B cell (primary cell): Measurements from ENCODE around the gene DENND1A. TPM values are rescaled to one million over a fixed set of nuclear protein-coding genes. Genes with fewer than 3 reads are reported as not detected.

ENCODE experiments used
- ATAC-seq: fragments of 200-7000 bp; cut with Tn5 transposase; one replicate; pipeline ENCODE4 v1.10.0; 2021; ENCODE audit warnings: low read depth, mild to moderate bottlenecking, moderate number of reproducible peaks, moderate library complexity
- CTCF ChIA-PET: fragments of 350-600 bp; sonication (Branson Sonifier 250); formaldehyde crosslinking; loops from one replicate; lab custom pipeline; 2021; ENCODE audit warnings: antibody characterized with exemption, inconsistent platforms; lab: Charles Lee
- POLR2A ChIA-PET: fragments of 350-600 bp; sonication (Branson Sonifier 250); formaldehyde crosslinking; loops from one replicate; lab custom pipeline; 2021; ENCODE audit warnings: antibody characterized with exemption; lab: Charles Lee
- DNase-seq: peaks from one replicate; pipeline ENCODE4 v3.0.0; 2013
- H2AFZ ChIP-seq: 2 replicates; pipeline ENCODE4 v1.6.1; 2012; ENCODE audit warnings: mild to moderate bottlenecking, low read depth, low read length; ENCODE audit not compliant: insufficient read depth, poor library complexity, severe bottlenecking
- H3K27ac ChIP-seq, 2 donors: 1 replicate in 1 of 2; 2 replicates in 1 of 2; pipeline ENCODE4 v1.5.1; 2012 to 2013; ENCODE audit warnings: low read length in 2 of 2, mild to moderate bottlenecking in 2 of 2, moderate library complexity in 1 of 2
- H3K27me3 ChIP-seq, 4 experiments: fragments of 200-600 bp in 1 of 4; sonication (generic) in 1 of 4; replicated peaks in 1 of 4; 1 replicate in 2 of 4; 2 replicates in 2 of 4; pipeline versions ENCODE4 v1.6.1 to v1.7.0; 2013 to 2016; ENCODE audit warnings: low read length in 3 of 4, mild to moderate bottlenecking in 2 of 4, mixed read lengths in 1 of 4, moderate library complexity in 1 of 4; ENCODE audit not compliant: insufficient read depth in 4 of 4, control insufficient read depth in 3 of 4; ENCODE audit errors: control extremely low read depth in 1 of 4
- H3K36me3 ChIP-seq, 2 experiments: replicated peaks in 1 of 2; 1 replicate in 1 of 2; 2 replicates in 1 of 2; pipeline versions ENCODE4 v1.6.1 to v1.7.1; 2013; ENCODE audit warnings: low read length in 1 of 2; ENCODE audit not compliant: insufficient read depth in 2 of 2, control insufficient read depth in 1 of 2; ENCODE audit errors: control extremely low read depth in 1 of 2, extremely low read depth in 1 of 2
- H3K4me1 ChIP-seq, 2 donors: fragments of 200-600 bp in 1 of 2; sonication (generic) in 1 of 2; 1 replicate in 1 of 2; 2 replicates in 1 of 2; pipeline versions ENCODE4 v1.5.1 to v1.6.1; 2013 to 2017; ENCODE audit warnings: low read length in 2 of 2; ENCODE audit not compliant: control insufficient read depth in 2 of 2, insufficient read depth in 2 of 2
- H3K4me2 ChIP-seq: replicated peaks from 2 replicates; pipeline ENCODE3; 2012; ENCODE audit warnings: mild to moderate bottlenecking, low read depth, low read length; ENCODE audit not compliant: poor library complexity, severe bottlenecking
- H3K4me3 ChIP-seq, 5 experiments: fragments of 200-600 bp in 1 of 5; sonication (generic) in 1 of 5; 1 replicate in 3 of 5; 2 replicates in 2 of 5; pipeline versions ENCODE4 v1.5.1 to v1.7.0; 2011 to 2016; ENCODE audit warnings: low read length in 4 of 5, mild to moderate bottlenecking in 4 of 5, low read depth in 2 of 5, control low read depth in 1 of 5, moderate library complexity in 1 of 5; ENCODE audit not compliant: insufficient read depth in 1 of 5; ENCODE audit errors: control extremely low read depth in 1 of 5, extremely low read depth in 1 of 5
- H3K79me2 ChIP-seq: fragments of 200-600 bp; sonication (generic); one replicate; pipeline ENCODE4 v1.6.0; 2016; ENCODE audit warnings: low read length; ENCODE audit not compliant: control insufficient read depth, insufficient read depth
- H3K9ac ChIP-seq: fragments of 200-600 bp; sonication (generic); 2 replicates; pipeline ENCODE4 v1.6.1; 2017; ENCODE audit warnings: mild to moderate bottlenecking, low read length, moderate library complexity
- H3K9me3 ChIP-seq, 3 donors: one replicate each; pipeline versions ENCODE4 v1.6.1 to v1.7.1; 2013; ENCODE audit warnings: low read length in 2 of 3; ENCODE audit not compliant: control insufficient read depth in 2 of 3, insufficient read depth in 1 of 3; ENCODE audit errors: control extremely low read depth in 1 of 3
- H4K20me1 ChIP-seq: 2 replicates; pipeline ENCODE4 v1.6.0; 2012; ENCODE audit warnings: mild to moderate bottlenecking, low read length; ENCODE audit not compliant: insufficient read depth, control insufficient read depth, poor library complexity, severe bottlenecking
- H3K27ac Mint-ChIP-seq: one replicate; pipeline ENCODE4 v1.8.0; 2021; ENCODE audit warnings: mixed read lengths
- H3K27me3 Mint-ChIP-seq: one replicate; pipeline ENCODE4 v1.8.0; 2021; ENCODE audit warnings: mixed read lengths
- H3K4me1 Mint-ChIP-seq: one replicate; pipeline ENCODE4 v1.8.0; 2021; ENCODE audit warnings: mixed read lengths
- H3K4me3 Mint-ChIP-seq: one replicate; pipeline ENCODE4 v1.8.0; 2021; ENCODE audit warnings: mixed read lengths
- H3K9me3 Mint-ChIP-seq: one replicate; pipeline ENCODE4 v1.8.0; 2022; ENCODE audit warnings: mixed read lengths; ENCODE audit not compliant: insufficient read depth
- CTCF ChIP-seq: fragments of 200-600 bp; IDR thresholded peaks from one replicate; pipeline ENCODE4 v1.8.0; 2022; ENCODE audit warnings: antibody characterized with exemption, mild to moderate bottlenecking
- EZH2 ChIP-seq: IDR thresholded peaks from 2 replicates; pipeline ENCODE4 v1.6.1; 2012; ENCODE audit warnings: borderline replicate concordance, low read depth, mild to moderate bottlenecking, moderate library complexity, low read length; ENCODE audit not compliant: insufficient read depth, poor library complexity, severe bottlenecking
- WGBS: methylation state at CpG from one replicate; pipeline ENCODE4 v1.1.5; 2013; ENCODE audit warnings: missing lambda C conversion rate; ENCODE audit not compliant: insufficient coverage; 5-methylcytosine and 5-hydroxymethylcytosine counted together
- intact Hi-C: fragments of 100-400 bp; cut with micrococcal nuclease; formaldehyde crosslinking; loops from one replicate; pipeline ENCODE4 v1.10.0; 2022
- polyA plus RNA-seq: library from polyadenylated mRNA; depleted of rRNA; stranded (reverse); fragments of >200 nt; gene quantifications from 2 replicates; pipeline ENCODE4 v1.2.3, GENCODE V29; 2012
- total RNA-seq, 2 donors: library from RNA; stranded (reverse); fragments of 120-200 nt in 1 of 2; gene quantifications; 1 replicate in 1 of 2; 2 replicates in 1 of 2; pipeline versions ENCODE4 v1.2.3 to v1.2.4, GENCODE V29; 2013 to 2022

The DENND1A gene
- total and polyA plus RNA-seq, 2 donors (not counting 1 experiment from before 2014, with no cell fraction given), result 10.8 to 26.0 TPM

- no peaks in the 10 kb centered on the region for H3K4me1 Mint-ChIP-seq
- H3K36me3 ChIP-seq, result peaks cover 0 to 2% of the 10 kb centered on the region in 2 experiments
- ChIA-PET CTCF (no interaction called here), POLR2A (no interaction called here)
- H3K9ac ChIP-seq, result no peak overlapping the region
- no peak overlapping the region for H3K4me3 Mint-ChIP-seq
- no peak overlapping the region for H3K27ac Mint-ChIP-seq
- H2AFZ ChIP-seq, result no peak overlapping the region
- no peak overlapping the region for H3K27ac ChIP-seq
- H3K9me3 ChIP-seq, result peaks cover 0 to 4% (median 0%) of the 10 kb centered on the region in 3 donors
- H4K20me1 ChIP-seq, result no peaks in the 10 kb centered on the region
- no peak overlapping the region for H3K4me2 ChIP-seq
- no peak overlapping the region for H3K4me3 ChIP-seq
- no peak for DNase-seq
- no peaks in the 10 kb centered on the region for H3K79me2 ChIP-seq
- H3K27me3 Mint-ChIP-seq, result no peaks in the 10 kb centered on the region
- H3K27me3 ChIP-seq, result no peaks in the 10 kb centered on the region
- H3K4me1 ChIP-seq, result no peaks in the 10 kb centered on the region
- H3K9me3 Mint-ChIP-seq, result no peaks in the 10 kb centered on the region
- ATAC-seq, result no peak
- TF ChIP-seq CTCF, result no peak
- TF ChIP-seq EZH2, result no peak
- intact Hi-C loops, result no loop called here
- WGBS, result 80% methylated on average over 4 of the region's 5 CpGs
Measured at GRCh38 chr9:123395276-123395688, 534.6 kb downstream of the DENND1A start.

DNA sequence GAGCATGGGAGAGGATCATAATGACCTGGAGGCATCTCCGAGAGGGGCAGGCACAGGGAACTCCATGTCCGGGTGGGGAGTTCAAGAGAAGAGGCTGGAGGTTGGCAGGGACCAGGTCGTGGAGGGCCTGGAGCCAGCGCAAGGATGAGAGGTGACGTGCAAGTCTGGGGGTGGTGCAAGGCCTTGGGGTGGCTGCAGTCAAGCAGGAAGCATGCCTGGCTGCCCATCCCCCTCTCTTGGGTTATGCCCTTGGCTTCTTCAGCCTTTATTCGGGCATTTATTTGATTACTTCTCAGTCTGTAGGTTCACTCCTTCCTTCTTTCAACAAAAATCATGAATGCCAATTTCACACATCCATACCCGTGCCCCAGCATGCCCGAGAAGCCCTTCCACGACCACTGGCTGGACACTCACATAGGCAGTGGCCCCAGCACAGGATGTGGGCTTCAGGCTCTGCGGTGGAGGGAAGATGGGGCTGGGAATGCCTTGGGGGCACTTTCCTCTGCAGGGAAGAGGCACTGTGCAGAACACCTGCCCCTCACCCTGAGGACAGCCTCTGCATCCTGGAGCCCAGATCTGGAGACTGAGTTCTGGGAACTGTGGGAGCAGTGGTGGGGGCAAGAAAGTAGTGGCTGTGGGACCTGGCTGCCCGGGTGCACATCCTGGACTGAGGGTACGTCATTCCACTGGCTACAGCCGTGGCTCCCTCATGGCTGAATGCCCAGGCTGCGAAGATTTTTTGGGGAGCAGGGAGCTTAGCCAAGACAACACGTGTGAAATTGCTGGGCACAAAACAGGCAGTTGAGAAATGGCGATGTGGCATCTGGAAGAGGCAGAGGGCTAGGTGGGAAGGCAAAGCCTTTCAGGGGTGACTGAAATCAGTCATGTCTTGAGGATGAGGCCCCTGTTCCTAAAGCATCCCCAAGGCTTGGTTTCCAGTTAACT lies 535.4 kb downstream of the DENND1A start:
- H3K4me3 ChIP-seq, result no peak overlapping the region
- CTCF ChIA-PET, result no interaction called here
- no peaks in the 10 kb centered on the region for H3K79me2 ChIP-seq
- H3K4me1 ChIP-seq, result no peaks in the 10 kb centered on the region
- peaks cover 0 to 4% (median 0%) of the 10 kb centered on the region in 3 donors for H3K9me3 ChIP-seq
- intact Hi-C loops, result no loop called here
- H3K9ac ChIP-seq, result no peak overlapping the region
- H4K20me1 ChIP-seq, result no peaks in the 10 kb centered on the region
- no peak for ATAC-seq
- H2AFZ ChIP-seq, result no peak overlapping the region
- H3K27ac ChIP-seq, result no peak overlapping the region
- H3K27ac Mint-ChIP-seq, result no peak overlapping the region
- DNase-seq, result no peak
- no peak for TF ChIP-seq EZH2
- TF ChIP-seq CTCF, result no peak
- no peaks in the 10 kb centered on the region for H3K4me1 Mint-ChIP-seq
- no peaks in the 10 kb centered on the region for H3K27me3 Mint-ChIP-seq
- no peak overlapping the region for H3K4me2 ChIP-seq
- H3K9me3 Mint-ChIP-seq, result no peaks in the 10 kb centered on the region
- H3K36me3 ChIP-seq, result peaks cover 0 to 2% of the 10 kb centered on the region in 2 experiments
- POLR2A ChIA-PET, result no interaction called here
- 90% methylated on average over 14 of the region's 16 CpGs for WGBS
- no peak overlapping the region for H3K4me3 Mint-ChIP-seq
- H3K27me3 ChIP-seq, result no peaks in the 10 kb centered on the region
